Omental fat pad (tissue), 4 donors: ENCODE results near the gene MAP3K15. TPM values are rescaled to one million over a fixed set of nuclear protein-coding genes. Genes with fewer than 3 reads are reported as not detected.

Source experiments
- ATAC-seq: fragments of 150-250 bp; one replicate; pipeline ENCODE4 v1.9.1; 2016; ENCODE audit warnings: mild to moderate bottlenecking, moderate library complexity; ENCODE audit not compliant: low FRiP score
- DNase-seq: peaks from one replicate; pipeline ENCODE4 v3.0.0-alpha.2; 2019; ENCODE audit warnings: low spot score
- CTCF ChIP-seq, 3 donors: fragments of 450-650 bp; IDR thresholded peaks; one replicate each; pipeline ENCODE4 v1.5.1; 2016 to 2017; ENCODE audit warnings: antibody characterized with exemption in 3 of 3, mild to moderate bottlenecking in 3 of 3, moderate library complexity in 2 of 3
- total RNA-seq, 4 donors: library from RNA; depleted of rRNA; stranded (reverse); fragments of >200 nt; gene quantifications; one replicate each; pipeline ENCODE4 v1.1.0, GENCODE V29; 2016

Gene MAP3K15
- total RNA-seq, 4 donors from 2014 or later, result 0.24 to 0.37 (median 0.25) TPM; not detected in 1

GRCh38 chrX:19372170-19372546 is 143.2 kb downstream of the MAP3K15 start:
- peak in 2 of 3 donors; percentile 4 to 6 for TF ChIP-seq CTCF (IDR thresholded peaks at IDR 0.05)
- ATAC-seq (peak; percentile 67), DNase-seq (no peak)

- no peak for DNase-seq
- no peak for TF ChIP-seq CTCF (IDR thresholded peaks at IDR 0.05)
- ATAC-seq, result no peak
These were observed 145.2 kb downstream of the MAP3K15 start for GRCh38 chrX:19370061-19370460.

GRCh38 chrX:19368576-19368975 is 146.7 kb downstream of the MAP3K15 start:
- no peak for TF ChIP-seq CTCF (IDR thresholded peaks at IDR 0.05)
- DNase-seq (no peak), ATAC-seq (no peak)

- no peak for TF ChIP-seq CTCF (IDR thresholded peaks at IDR 0.05)
- no peak for DNase-seq
- no peak for ATAC-seq
These were observed 153.6 kb downstream of the MAP3K15 start for GRCh38 chrX:19361701-19362100.

GRCh38 chrX:19360903-19361302 is 154.4 kb downstream of the MAP3K15 start:
- no peak for TF ChIP-seq CTCF (IDR thresholded peaks at IDR 0.05)
- ATAC-seq (no peak), DNase-seq (no peak)

GRCh38 chrX:19358521-19358920 is 156.8 kb downstream of the MAP3K15 start:
- no peak for TF ChIP-seq CTCF (IDR thresholded peaks at IDR 0.05)
- ATAC-seq (no peak), DNase-seq (no peak)

- ATAC-seq (no peak), DNase-seq (no peak)
- TF ChIP-seq CTCF (IDR thresholded peaks at IDR 0.05), result no peak
These were observed 160.7 kb downstream of the MAP3K15 start for GRCh38 chrX:19354625-19355024.
